Endothelial cell of umbilical vein (primary cell): ENCODE measurements around the gene SLC12A8. TPM values are rescaled to one million over a fixed set of nuclear protein-coding genes. Genes with fewer than 3 reads are reported as not detected.

Experiments used
- BruUV-seq: library from RNA; stranded (reverse); fragments of 400-500 nt; replicated peaks from 2 replicates; lab custom pipeline; 2021; lab: Mats Ljungman, UMichigan
- CTCF ChIA-PET: fragments of 300-600, 350-600 bp; sonication (Branson Sonifier 250); formaldehyde crosslinking; loops from one replicate; lab custom pipeline; 2021; ENCODE audit warnings: antibody characterized with exemption, inconsistent platforms; lab: Charles Lee
- POLR2A ChIA-PET: fragments of 300-600, 350-600 bp; sonication (Branson Sonifier 250); formaldehyde crosslinking; loops from one replicate; lab custom pipeline; 2021; ENCODE audit warnings: antibody characterized with exemption, inconsistent platforms; lab: Charles Lee
- DNase-seq: peaks from one replicate; pipeline ENCODE4 v3.0.0-alpha.2; 2011; ENCODE audit warnings: low read depth, low spot score
- FAIRE-seq: peaks from 2 replicates; lab custom pipeline; 2011; peaks lifted over from hg19 to GRCh38; lab: Jason Lieb, UNC
- H2AFZ ChIP-seq: 2 replicates; pipeline ENCODE4 v1.6.0; 2012; ENCODE audit warnings: low read depth, low read length, control low read depth, inconsistent platforms
- H3K27ac ChIP-seq: 2 replicates; pipeline ENCODE4 v1.5.1; 2011; ENCODE audit warnings: low read depth, mild to moderate bottlenecking, control low read depth, low read length, moderate library complexity; ENCODE audit not compliant: insufficient read depth
- H3K27me3 ChIP-seq, 2 experiments: 2 replicates each; pipeline versions ENCODE4 v1.6.0 to v1.6.1; 2011; ENCODE audit warnings: low read length in 2 of 2, mixed read lengths in 1 of 2; ENCODE audit not compliant: control insufficient read depth in 2 of 2, insufficient read depth in 2 of 2
- H3K36me3 ChIP-seq, 2 experiments: 2 replicates in 1 of 2; 3 replicates in 1 of 2; pipeline ENCODE4 v1.5.1; 2011; ENCODE audit warnings: low read length in 2 of 2, mild to moderate bottlenecking in 1 of 2, moderate library complexity in 1 of 2; ENCODE audit not compliant: control insufficient read depth in 2 of 2, insufficient read depth in 2 of 2; ENCODE audit errors: extremely low read depth in 1 of 2
- H3K4me1 ChIP-seq: 3 replicates; pipeline ENCODE4 v1.5.1; 2011; ENCODE audit warnings: mild to moderate bottlenecking, low read length; ENCODE audit not compliant: control insufficient read depth, insufficient read depth; ENCODE audit errors: extremely low read depth
- H3K4me2 ChIP-seq: 2 replicates; pipeline ENCODE4 v1.6.1; 2011; ENCODE audit warnings: low read length, control low read depth, mixed read lengths; ENCODE audit not compliant: insufficient read depth
- H3K4me3 ChIP-seq, 3 experiments: fragments of 200-600 bp in 1 of 3; sonication (generic), shearing (Covaris generic) in 1 of 3; replicated peaks in 1 of 3; 2 replicates each; pipeline ENCODE4 v1.5.1; 2011 to 2016; ENCODE audit warnings: control low read depth in 3 of 3, low read length in 3 of 3, mild to moderate bottlenecking in 2 of 3, inconsistent platforms in 1 of 3, low read depth in 1 of 3, moderate library complexity in 1 of 3; ENCODE audit not compliant: insufficient read depth in 1 of 3
- H3K79me2 ChIP-seq: 2 replicates; pipeline ENCODE4 v1.6.0; 2012; ENCODE audit warnings: low read length, inconsistent platforms; ENCODE audit not compliant: control insufficient read depth, insufficient read depth
- H3K9ac ChIP-seq: replicated peaks from 2 replicates; pipeline ENCODE3; 2011; ENCODE audit warnings: low read length, control low read depth; ENCODE audit not compliant: insufficient read depth; ENCODE audit errors: extremely low read depth
- H3K9me1 ChIP-seq: replicated peaks from 3 replicates; pipeline ENCODE4 v1.6.0; 2011; ENCODE audit warnings: mild to moderate bottlenecking, low read length; ENCODE audit not compliant: control insufficient read depth, insufficient read depth; ENCODE audit errors: extremely low read depth
- H3K9me3 ChIP-seq: replicated peaks from 2 replicates; pipeline ENCODE4 v1.5.1; 2012; ENCODE audit warnings: low read length, inconsistent platforms; ENCODE audit not compliant: control insufficient read depth, insufficient read depth
- H4K20me1 ChIP-seq: replicated peaks from 2 replicates; pipeline ENCODE3; 2011; ENCODE audit warnings: mild to moderate bottlenecking, low read length; ENCODE audit not compliant: control insufficient read depth, insufficient read depth; ENCODE audit errors: extremely low read depth
- EZH2 ChIP-seq: IDR thresholded peaks from 2 replicates; pipeline ENCODE4 v1.6.1; 2012; ENCODE audit warnings: borderline replicate concordance, low read depth, mild to moderate bottlenecking, moderate library complexity, low read length, inconsistent platforms; ENCODE audit not compliant: severe bottlenecking
- FOS ChIP-seq: IDR thresholded peaks from 2 replicates; pipeline ENCODE4 v1.6.1; 2011; ENCODE audit warnings: mild to moderate bottlenecking, low read length, moderate library complexity, borderline replicate concordance; ENCODE audit not compliant: insufficient read depth
- GATA2 ChIP-seq: IDR thresholded peaks from 2 replicates; pipeline ENCODE4 v1.7.0; 2011; ENCODE audit warnings: low read depth, mild to moderate bottlenecking, moderate library complexity, mixed read lengths, low read length; ENCODE audit not compliant: insufficient read length, insufficient read depth
- JUN ChIP-seq: IDR thresholded peaks from 2 replicates; pipeline ENCODE4 v1.6.1; 2011; ENCODE audit warnings: borderline replicate concordance, low read depth; ENCODE audit not compliant: insufficient read length, insufficient read depth
- MYC ChIP-seq: IDR thresholded peaks from one replicate; pipeline ENCODE4 v1.6.1; 2011; ENCODE audit warnings: mild to moderate bottlenecking, low read depth, low read length
- POLR2A ChIP-seq: IDR thresholded peaks from 2 replicates; pipeline ENCODE4 v1.6.1; 2012; ENCODE audit warnings: low read depth, mild to moderate bottlenecking, control low read depth, low read length
- POLR2AphosphoS5 ChIP-seq: IDR thresholded peaks from 2 replicates; pipeline ENCODE4 v1.6.1; 2012; ENCODE audit warnings: low read depth, mild to moderate bottlenecking, control low read depth, low read length, moderate library complexity; ENCODE audit not compliant: insufficient read depth
- dilution Hi-C: fragments of 300-500 bp; cut with MboI; formaldehyde crosslinking; loops from one replicate; pipeline ENCODE4 v1.15.0; 2019; ENCODE audit warnings: low sequenced_read_pairs; ENCODE audit not compliant: extremely low pct_ligation_motif_present
- intact Hi-C: fragments of 100-400 bp; cut with micrococcal nuclease; formaldehyde crosslinking; loops from one replicate; pipeline ENCODE4 v1.10.0; 2022
- polyA plus RNA-seq, 4 experiments: library from polyadenylated mRNA; depleted of rRNA in 3 of 4; stranded (reverse) in 3 of 4; unstranded in 1 of 4; fragments of >200 nt; gene quantifications; 2 replicates each; pipeline versions ENCODE4 v1.2.1 to v1.2.3, GENCODE V29; 2011 to 2012; ENCODE audit warnings: missing spikeins in 1 of 4
- total RNA-seq: library from RNA; stranded (reverse); gene quantifications from 2 replicates; pipeline ENCODE4 v1.2.3, GENCODE V29; 2021
- TF ChIP-seq, protein P1 (sequence below), 2 donors: IDR thresholded peaks; 1 replicate in 1 of 2; 2 replicates in 1 of 2; pipeline ENCODE4 v1.5.1; 2011; ENCODE audit warnings: low read length in 2 of 2, mild to moderate bottlenecking in 2 of 2, moderate library complexity in 2 of 2, control low read depth in 1 of 2, inconsistent platforms in 1 of 2, low read depth in 1 of 2; ENCODE audit not compliant: insufficient read depth in 1 of 2; ENCODE audit errors: extremely low read depth in 1 of 2
- TF ChIP-seq, protein P2 (sequence below): IDR thresholded peaks from 2 replicates; pipeline ENCODE4 v1.6.1; 2011; ENCODE audit not compliant: insufficient read depth, insufficient read length

SLC12A8 gene
- total and polyA plus RNA-seq, 2 donors (not counting 3 experiments of a cell fraction or from before 2014, with no cell fraction given): 0.86 to 0.90 TPM

DNA sequence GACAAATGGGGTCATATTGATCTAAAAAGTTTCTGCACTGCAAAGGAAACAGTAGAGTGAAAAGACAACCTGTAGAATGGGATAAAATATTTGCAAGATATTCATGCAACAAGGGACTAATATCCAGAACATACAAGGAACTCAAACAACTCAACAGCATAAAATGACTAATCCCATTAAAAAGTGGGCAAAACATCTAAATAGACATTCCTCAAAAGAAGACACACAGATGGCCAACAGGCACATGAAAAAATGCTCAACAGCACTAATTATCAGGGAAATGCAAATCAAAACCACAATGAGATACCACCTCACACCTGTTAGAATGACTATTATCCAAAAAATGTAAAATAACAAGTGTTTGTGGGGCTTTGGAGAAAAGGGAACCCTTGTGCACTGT is 8.8 kb downstream of the SLC12A8 start:
- FAIRE-seq (no peak), DNase-seq (no peak)
- no peaks in the 10 kb centered on the region for H4K20me1 ChIP-seq
- no peak overlapping the region for H3K4me2 ChIP-seq
- H3K79me2 ChIP-seq: no peaks in the 10 kb centered on the region
- no peaks in the 10 kb centered on the region for H3K9me3 ChIP-seq
- TF ChIP-seq POLR2AphosphoS5 (no peak), JUN (no peak), GATA2 (no peak), MYC (no peak), EZH2 (no peak), POLR2A (no peak), FOS (no peak)
- TF ChIP-seq, protein P1, sequence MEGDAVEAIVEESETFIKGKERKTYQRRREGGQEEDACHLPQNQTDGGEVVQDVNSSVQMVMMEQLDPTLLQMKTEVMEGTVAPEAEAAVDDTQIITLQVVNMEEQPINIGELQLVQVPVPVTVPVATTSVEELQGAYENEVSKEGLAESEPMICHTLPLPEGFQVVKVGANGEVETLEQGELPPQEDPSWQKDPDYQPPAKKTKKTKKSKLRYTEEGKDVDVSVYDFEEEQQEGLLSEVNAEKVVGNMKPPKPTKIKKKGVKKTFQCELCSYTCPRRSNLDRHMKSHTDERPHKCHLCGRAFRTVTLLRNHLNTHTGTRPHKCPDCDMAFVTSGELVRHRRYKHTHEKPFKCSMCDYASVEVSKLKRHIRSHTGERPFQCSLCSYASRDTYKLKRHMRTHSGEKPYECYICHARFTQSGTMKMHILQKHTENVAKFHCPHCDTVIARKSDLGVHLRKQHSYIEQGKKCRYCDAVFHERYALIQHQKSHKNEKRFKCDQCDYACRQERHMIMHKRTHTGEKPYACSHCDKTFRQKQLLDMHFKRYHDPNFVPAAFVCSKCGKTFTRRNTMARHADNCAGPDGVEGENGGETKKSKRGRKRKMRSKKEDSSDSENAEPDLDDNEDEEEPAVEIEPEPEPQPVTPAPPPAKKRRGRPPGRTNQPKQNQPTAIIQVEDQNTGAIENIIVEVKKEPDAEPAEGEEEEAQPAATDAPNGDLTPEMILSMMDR (IDR thresholded peaks at IDR 0.05; ENCODE audit: extremely low read depth in 1 of 2, insufficient read depth in 1 of 2, low read depth in 1 of 2, low read length in 2 of 2): no peak
- TF ChIP-seq, protein P2, sequence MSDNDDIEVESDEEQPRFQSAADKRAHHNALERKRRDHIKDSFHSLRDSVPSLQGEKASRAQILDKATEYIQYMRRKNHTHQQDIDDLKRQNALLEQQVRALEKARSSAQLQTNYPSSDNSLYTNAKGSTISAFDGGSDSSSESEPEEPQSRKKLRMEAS: no peak
- H3K36me3 ChIP-seq: no peaks in the 10 kb centered on the region
- no peak overlapping the region for H3K4me3 ChIP-seq
- BruUV-seq: no TSS peak
- no peaks in the 10 kb centered on the region for H3K4me1 ChIP-seq
- H3K9ac ChIP-seq: no peak overlapping the region
- dilution Hi-C loops (no loop called here), intact Hi-C loops (no loop called here)
- ChIA-PET CTCF (no interaction called here), POLR2A (no interaction called here)
- no peaks in the 10 kb centered on the region for H3K9me1 ChIP-seq
- H2AFZ ChIP-seq: no peak overlapping the region
- no peaks in the 10 kb centered on the region for H3K27me3 ChIP-seq
- no peak overlapping the region for H3K27ac ChIP-seq
